ENCODE data around the gene MKNK1. TPM values are rescaled to one million over a fixed set of nuclear protein-coding genes. Genes with fewer than 3 reads are reported as not detected.

The MKNK1 gene
- total and polyA plus RNA-seq, 2 of the 8 experiments (the other 6 are each of a cell fraction or from before 2014, with no cell fraction given) = 13.9 to 21.5 TPM

GRCh38 chr1:46519209-46519608 is 84.9 kb downstream of the MKNK1 start (continued):
- no peak for TF ChIP-seq HDAC6 (IDR thresholded peaks at IDR 0.05; ENCODE audit: low read depth, low read length)
- TF ChIP-seq SP1 (IDR thresholded peaks at IDR 0.05; ENCODE audit: low read depth, low read length) = no peak
- TF ChIP-seq E2F6 (IDR thresholded peaks at IDR 0.05) = no peak
- no peak for TF ChIP-seq SIRT6 (IDR thresholded peaks at IDR 0.05; ENCODE audit: low read length)
- TF ChIP-seq RBBP5 (IDR thresholded peaks at IDR 0.05; ENCODE audit: borderline replicate concordance, low read depth, low read length) = no peak
- TF ChIP-seq TAF1 (IDR thresholded peaks at IDR 0.05; ENCODE audit: low read depth, low read length) = no peak
- no peak for TF ChIP-seq MAX (IDR thresholded peaks at IDR 0.05)
- TF ChIP-seq RAD21 (IDR thresholded peaks at IDR 0.05 in 1 of 2, conservative IDR thresholded peaks at IDR 0.05 in 1 of 2; ENCODE audit: low read depth in 2 of 2, low read length in 2 of 2) = no peak

Measured in H1 (cell line).